ENCODE measurements around the gene HNMT. TPM values are rescaled to one million over a fixed set of nuclear protein-coding genes. Genes with fewer than 3 reads are reported as not detected.

Gene HNMT
- total RNA-seq, 1 experiment from 2014 or later: 16.6 TPM

- ChIA-PET CTCF (no interaction called here), POLR2A (ENCODE audit: unreplicated experiment) (no interaction called here)
- no peaks in the 10 kb centered on the region for H3K27me3 ChIP-seq (ENCODE audit: insufficient read depth, low read depth)
- BruUV-seq (replicated peaks): no TSS peak
- H3K4me3 ChIP-seq: no peak overlapping the region
- no peak overlapping the region for H3K27ac ChIP-seq
- no peaks in the 10 kb centered on the region for H4K20me1 ChIP-seq (ENCODE audit: insufficient read depth)
- intact Hi-C loops (cut with micrococcal nuclease; ENCODE audit: unreplicated experiment): no loop called here
- no peaks in the 10 kb centered on the region for H3F3A ChIP-seq (ENCODE audit: insufficient read depth, low read depth)
- H3K79me2 ChIP-seq (ENCODE audit: low read depth): no peaks in the 10 kb centered on the region
- 0 out of 2 replicates have a peak, but pooled peaks cover 6% of the 10 kb centered on the region for H3K36me3 ChIP-seq (ENCODE audit: low read depth)
- no peak for DNase-seq
- H3K9me2 ChIP-seq (ENCODE audit: insufficient read depth): no peaks in the 10 kb centered on the region
- no peak overlapping the region for H2AFZ ChIP-seq
- no peaks in the 10 kb centered on the region for H3K9me3 ChIP-seq (ENCODE audit: insufficient read depth, low read depth)
- H3K4me1 ChIP-seq (replicated peaks; ENCODE audit: insufficient read depth): peaks cover 14% of the 10 kb centered on the region
- no peak overlapping the region for H3K4me2 ChIP-seq
- no peak for TF ChIP-seq EZH2 (IDR thresholded peaks at IDR 0.05; ENCODE audit: low read depth)
Observed at GRCh38 chr2:138012082-138012481, 47.8 kb downstream of the HNMT start.

GRCh38 chr2:138012968-138013367 lies 48.7 kb downstream of the HNMT start:
- Histone ChIP-seq H3K79me2 (ENCODE audit: low read depth) (no peaks in the 10 kb centered on the region), H3F3A (ENCODE audit: insufficient read depth, low read depth) (no peaks in the 10 kb centered on the region), H3K9me3 (ENCODE audit: insufficient read depth, low read depth) (no peaks in the 10 kb centered on the region), H3K4me1 (replicated peaks; ENCODE audit: insufficient read depth) (peaks cover 18% of the 10 kb centered on the region), H3K36me3 (ENCODE audit: low read depth) (0 out of 2 replicates have a peak, but pooled peaks cover 6% of the 10 kb centered on the region), H3K4me3 (no peak overlapping the region), H3K9me2 (ENCODE audit: insufficient read depth) (no peaks in the 10 kb centered on the region), H3K4me2 (no peak overlapping the region), H4K20me1 (ENCODE audit: insufficient read depth) (no peaks in the 10 kb centered on the region), H2AFZ (no peak overlapping the region), H3K27ac (no peak overlapping the region), H3K27me3 (ENCODE audit: insufficient read depth, low read depth) (no peaks in the 10 kb centered on the region)
- intact Hi-C loops (cut with micrococcal nuclease; ENCODE audit: unreplicated experiment): no loop called here
- ChIA-PET POLR2A (ENCODE audit: unreplicated experiment) (no interaction called here), CTCF (no interaction called here)
- BruUV-seq (replicated peaks): no TSS peak
- TF ChIP-seq CTCF (conservative IDR thresholded peaks at IDR 0.05) (no peak), EZH2 (IDR thresholded peaks at IDR 0.05; ENCODE audit: low read depth) (no peak)
- no peak for DNase-seq

- peaks cover 18% of the 10 kb centered on the region for H3K4me1 ChIP-seq (replicated peaks; ENCODE audit: insufficient read depth)
- no peaks in the 10 kb centered on the region for H3K27me3 ChIP-seq (ENCODE audit: insufficient read depth, low read depth)
- POLR2A ChIA-PET (ENCODE audit: unreplicated experiment): no interaction called here
- H2AFZ ChIP-seq: no peak overlapping the region
- H3K36me3 ChIP-seq (ENCODE audit: low read depth): 0 out of 2 replicates have a peak, but pooled peaks cover 6% of the 10 kb centered on the region
- no peaks in the 10 kb centered on the region for H3K9me2 ChIP-seq (ENCODE audit: insufficient read depth)
- CTCF ChIA-PET: no interaction called here
- H4K20me1 ChIP-seq (ENCODE audit: insufficient read depth): no peaks in the 10 kb centered on the region
- BruUV-seq (replicated peaks): no TSS peak
- no peaks in the 10 kb centered on the region for H3K79me2 ChIP-seq (ENCODE audit: low read depth)
- DNase-seq: no peak
- H3K9me3 ChIP-seq (ENCODE audit: insufficient read depth, low read depth): no peaks in the 10 kb centered on the region
- no peak overlapping the region for H3K4me3 ChIP-seq
- intact Hi-C loops (cut with micrococcal nuclease; ENCODE audit: unreplicated experiment): no loop called here
- TF ChIP-seq EZH2 (IDR thresholded peaks at IDR 0.05; ENCODE audit: low read depth): no peak
- no peak for TF ChIP-seq CTCF (conservative IDR thresholded peaks at IDR 0.05)
- H3K27ac ChIP-seq: no peak overlapping the region
- H3K4me2 ChIP-seq: no peak overlapping the region
- no peaks in the 10 kb centered on the region for H3F3A ChIP-seq (ENCODE audit: insufficient read depth, low read depth)
Observed at GRCh38 chr2:138013639-138014038, 49.4 kb downstream of the HNMT start.

GRCh38 chr2:138015494-138015893 lies 51.2 kb downstream of the HNMT start:
- Histone ChIP-seq H3K4me3 (no peak overlapping the region), H3K4me2 (no peak overlapping the region), H3K9me2 (ENCODE audit: insufficient read depth) (no peaks in the 10 kb centered on the region), H3K4me1 (replicated peaks; ENCODE audit: insufficient read depth) (peaks cover 18% of the 10 kb centered on the region), H4K20me1 (ENCODE audit: insufficient read depth) (no peaks in the 10 kb centered on the region), H3K27me3 (ENCODE audit: insufficient read depth, low read depth) (no peaks in the 10 kb centered on the region), H2AFZ (no peak overlapping the region), H3K36me3 (ENCODE audit: low read depth) (0 out of 2 replicates have a peak, but pooled peaks cover 6% of the 10 kb centered on the region), H3K79me2 (ENCODE audit: low read depth) (no peaks in the 10 kb centered on the region), H3F3A (ENCODE audit: insufficient read depth, low read depth) (no peaks in the 10 kb centered on the region), H3K9me3 (ENCODE audit: insufficient read depth, low read depth) (no peaks in the 10 kb centered on the region), H3K27ac (no peak overlapping the region)
- CTCF ChIA-PET: no interaction called here
- intact Hi-C loops (cut with micrococcal nuclease; ENCODE audit: unreplicated experiment): no loop called here
- no peak for TF ChIP-seq CTCF (conservative IDR thresholded peaks at IDR 0.05)
- no peak for TF ChIP-seq EZH2 (IDR thresholded peaks at IDR 0.05; ENCODE audit: low read depth)
- no peak for DNase-seq
- POLR2A ChIA-PET (ENCODE audit: unreplicated experiment): no interaction called here
- no TSS peak for BruUV-seq (replicated peaks)

All from PC-9 (cell line).